Stomach smooth muscle (tissue), 2 donors: ENCODE measurements around the gene NFIA.
A peak's percentile ranks its signal among the peaks of the same experiment; 100 is the strongest.

ENCODE experiments used
- H3K27ac ChIP-seq: one replicate; pipeline ENCODE4 v1.7.0; 2013; ENCODE audit warnings: mild to moderate bottlenecking, low read length, inconsistent platforms
- H3K27me3 ChIP-seq, 2 donors: one replicate each; pipeline ENCODE4 v1.7.0; 2013; ENCODE audit warnings: low read length in 2 of 2; ENCODE audit not compliant: insufficient read depth in 2 of 2, control insufficient read depth in 1 of 2
- H3K36me3 ChIP-seq, 2 donors: one replicate each; pipeline ENCODE4 v1.7.0; 2013; ENCODE audit warnings: low read length in 2 of 2; ENCODE audit not compliant: control insufficient read depth in 2 of 2, insufficient read depth in 2 of 2
- H3K4me1 ChIP-seq: one replicate; pipeline ENCODE4 v1.7.0; 2013; ENCODE audit warnings: low read length; ENCODE audit not compliant: control insufficient read depth, insufficient read depth
- H3K4me3 ChIP-seq, 2 donors: one replicate each; pipeline ENCODE4 v1.7.0; 2013; ENCODE audit warnings: low read length in 2 of 2
- H3K9ac ChIP-seq, 2 donors: one replicate each; pipeline ENCODE4 v1.7.0; 2013; ENCODE audit warnings: low read length in 2 of 2, mild to moderate bottlenecking in 1 of 2
- H3K9me3 ChIP-seq, 2 donors: one replicate each; pipeline ENCODE4 v1.7.0; 2013; ENCODE audit warnings: low read length in 2 of 2; ENCODE audit not compliant: control insufficient read depth in 2 of 2
- donor health status: healthy.
- donor health status: Pancreatic carcinoma.

Gene NFIA

GRCh38 chr1:61170328-61171238 lies 88.2 kb downstream of the NFIA start:
- H3K4me1 ChIP-seq: peaks cover 38% of the 10 kb centered on the region
- no peaks in the 10 kb centered on the region for H3K9me3 ChIP-seq
- H3K27me3 ChIP-seq: no peaks in the 10 kb centered on the region
- peak overlapping the region; percentile 59 for H3K27ac ChIP-seq
- no peak overlapping the region for H3K4me3 ChIP-seq
- no peaks in the 10 kb centered on the region for H3K36me3 ChIP-seq
- peak overlapping the region in 1 of 2 donors; percentile 21 for H3K9ac ChIP-seq

GRCh38 chr1:61171346-61171745 lies 89.0 kb downstream of the NFIA start:
- H3K4me1 ChIP-seq: peaks cover 38% of the 10 kb centered on the region
- H3K9me3 ChIP-seq: no peaks in the 10 kb centered on the region
- H3K36me3 ChIP-seq: no peaks in the 10 kb centered on the region
- no peaks in the 10 kb centered on the region for H3K27me3 ChIP-seq
- no peak overlapping the region for H3K4me3 ChIP-seq
- peak overlapping the region; percentile 7 for H3K27ac ChIP-seq
- H3K9ac ChIP-seq: no peak overlapping the region

- no peak overlapping the region for H3K4me3 ChIP-seq
- peaks cover 38% of the 10 kb centered on the region for H3K4me1 ChIP-seq
- H3K27ac ChIP-seq: peak overlapping the region; percentile 7
- H3K27me3 ChIP-seq: no peaks in the 10 kb centered on the region
- H3K9me3 ChIP-seq: no peaks in the 10 kb centered on the region
- H3K9ac ChIP-seq: no peak overlapping the region
- H3K36me3 ChIP-seq: no peaks in the 10 kb centered on the region
These were observed 89.6 kb downstream of the NFIA start for GRCh38 chr1:61171974-61172373.

- H3K9ac ChIP-seq: no peak overlapping the region
- no peaks in the 10 kb centered on the region for H3K9me3 ChIP-seq
- peak overlapping the region in 1 of 2 donors; percentile 1 for H3K4me3 ChIP-seq
- H3K4me1 ChIP-seq: peaks cover 34% of the 10 kb centered on the region
- H3K27ac ChIP-seq: no peak overlapping the region
- no peaks in the 10 kb centered on the region for H3K36me3 ChIP-seq
- no peaks in the 10 kb centered on the region for H3K27me3 ChIP-seq
These were observed 90.8 kb downstream of the NFIA start for GRCh38 chr1:61173118-61173517.

- H3K36me3 ChIP-seq: no peaks in the 10 kb centered on the region
- no peaks in the 10 kb centered on the region for H3K9me3 ChIP-seq
- H3K27ac ChIP-seq: no peak overlapping the region
- no peak overlapping the region for H3K9ac ChIP-seq
- peaks cover 42% of the 10 kb centered on the region for H3K4me1 ChIP-seq
- H3K4me3 ChIP-seq: peak overlapping the region in 1 of 2 donors; percentile 3
- H3K27me3 ChIP-seq: no peaks in the 10 kb centered on the region
These were observed 91.9 kb downstream of the NFIA start for GRCh38 chr1:61174060-61174795.

GRCh38 chr1:61175976-61176375 lies 93.6 kb downstream of the NFIA start:
- Histone ChIP-seq H3K4me3 (no peak overlapping the region), H3K27me3 (no peaks in the 10 kb centered on the region), H3K9me3 (no peaks in the 10 kb centered on the region), H3K9ac (no peak overlapping the region), H3K36me3 (no peaks in the 10 kb centered on the region), H3K27ac (no peak overlapping the region), H3K4me1 (peaks cover 31% of the 10 kb centered on the region)

GRCh38 chr1:61181067-61182038 lies 99.0 kb downstream of the NFIA start:
- Histone ChIP-seq H3K36me3 (no peaks in the 10 kb centered on the region), H3K4me3 (no peak overlapping the region), H3K27ac (no peak overlapping the region), H3K4me1 (peaks cover 34% of the 10 kb centered on the region), H3K9ac (no peak overlapping the region), H3K9me3 (no peaks in the 10 kb centered on the region), H3K27me3 (no peaks in the 10 kb centered on the region)

- Histone ChIP-seq H3K27me3 (no peaks in the 10 kb centered on the region), H3K27ac (no peak overlapping the region), H3K4me3 (no peak overlapping the region), H3K36me3 (no peaks in the 10 kb centered on the region), H3K9me3 (no peaks in the 10 kb centered on the region), H3K9ac (no peak overlapping the region), H3K4me1 (peaks cover 40% of the 10 kb centered on the region)
These were observed 99.7 kb downstream of the NFIA start for GRCh38 chr1:61182049-61182448.

GRCh38 chr1:61182480-61182879 lies 100.1 kb downstream of the NFIA start:
- Histone ChIP-seq H3K4me3 (no peak overlapping the region), H3K4me1 (peaks cover 40% of the 10 kb centered on the region), H3K27ac (no peak overlapping the region), H3K36me3 (no peaks in the 10 kb centered on the region), H3K9me3 (no peaks in the 10 kb centered on the region), H3K9ac (no peak overlapping the region), H3K27me3 (no peaks in the 10 kb centered on the region)

GRCh38 chr1:61183471-61184039 lies 101.2 kb downstream of the NFIA start:
- no peaks in the 10 kb centered on the region for H3K36me3 ChIP-seq
- peak overlapping the region; percentile 70 to 71 for H3K9ac ChIP-seq
- peaks cover 47% of the 10 kb centered on the region for H3K4me1 ChIP-seq
- H3K27me3 ChIP-seq: no peaks in the 10 kb centered on the region
- H3K9me3 ChIP-seq: no peaks in the 10 kb centered on the region
- H3K4me3 ChIP-seq: peak overlapping the region; percentile 74 to 78
- H3K27ac ChIP-seq: peak overlapping the region; percentile 75
